HG03460 (cell line): ENCODE measurements around the gene SDF2L1.

ENCODE experiments used
- ATAC-seq: cut with Tn5 transposase; IDR thresholded peaks from one replicate; pipeline ENCODE4 v1.9.1; 2021; ENCODE audit not compliant: unreplicated experiment

The SDF2L1 gene

DNA sequence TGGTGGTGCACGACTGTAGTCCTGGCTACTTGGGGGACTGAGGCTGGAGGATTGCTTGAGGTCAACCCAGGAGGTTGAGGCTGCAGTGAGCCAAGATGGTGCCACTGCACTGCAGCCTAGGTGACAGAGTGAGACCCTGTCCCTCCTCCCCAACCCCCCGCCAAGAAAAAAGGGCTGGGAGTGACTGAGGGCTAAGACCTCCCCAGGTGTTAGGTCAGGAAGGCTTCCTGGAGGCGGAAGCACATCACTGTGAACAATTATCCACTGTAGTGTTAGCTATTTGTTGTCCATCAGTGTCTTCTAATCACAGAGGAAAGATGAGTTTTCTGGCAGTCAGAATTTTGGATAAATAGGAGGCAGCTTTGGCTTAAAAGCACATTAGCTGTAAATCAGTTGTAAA lies 21.1 kb upstream of the SDF2L1 start:
- no peak for ATAC-seq

DNA sequence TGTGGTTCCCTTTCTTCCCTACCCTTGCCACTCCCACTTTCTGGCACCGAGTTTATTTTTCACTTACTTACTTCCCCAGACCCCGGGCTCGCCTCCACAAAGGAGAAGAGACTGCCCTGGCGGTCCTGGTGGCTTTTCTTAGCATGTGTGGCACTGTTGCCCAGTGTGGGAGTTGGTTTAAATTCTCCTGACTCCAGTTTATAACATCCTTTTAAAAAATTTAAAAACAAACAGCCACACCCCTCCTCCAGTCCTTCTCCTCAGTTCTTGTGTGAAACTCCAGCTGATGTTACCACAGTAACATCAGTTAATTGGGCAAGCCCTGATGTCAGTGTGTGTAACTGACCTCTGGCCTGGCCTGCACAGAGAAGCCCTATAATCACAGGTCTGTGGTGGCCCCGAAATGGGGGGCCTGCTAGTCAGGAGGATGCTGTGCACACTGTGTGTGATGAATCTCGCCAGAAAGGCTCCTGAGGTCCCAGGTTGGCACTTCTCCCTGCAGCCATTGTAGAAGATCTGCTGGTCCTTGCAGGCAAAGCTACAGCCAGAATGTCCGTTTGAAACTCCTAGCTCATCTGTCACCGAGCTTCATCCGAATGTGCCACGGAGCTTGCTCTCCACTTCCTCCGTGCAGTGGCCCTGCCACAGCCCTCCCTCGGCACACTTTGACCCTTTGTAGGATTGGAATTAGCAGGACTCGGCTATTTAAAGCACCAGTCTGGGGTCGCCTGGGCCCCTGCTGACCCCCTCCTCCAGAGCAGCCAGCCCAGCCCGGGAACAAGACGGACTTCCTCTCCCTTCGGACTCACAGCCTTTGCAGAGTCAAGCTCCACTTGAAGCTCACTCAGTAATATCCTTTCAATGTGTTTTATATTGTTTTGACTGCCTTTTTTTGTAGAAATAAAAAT lies 19.8 kb upstream of the SDF2L1 start:
- no peak for ATAC-seq

DNA sequence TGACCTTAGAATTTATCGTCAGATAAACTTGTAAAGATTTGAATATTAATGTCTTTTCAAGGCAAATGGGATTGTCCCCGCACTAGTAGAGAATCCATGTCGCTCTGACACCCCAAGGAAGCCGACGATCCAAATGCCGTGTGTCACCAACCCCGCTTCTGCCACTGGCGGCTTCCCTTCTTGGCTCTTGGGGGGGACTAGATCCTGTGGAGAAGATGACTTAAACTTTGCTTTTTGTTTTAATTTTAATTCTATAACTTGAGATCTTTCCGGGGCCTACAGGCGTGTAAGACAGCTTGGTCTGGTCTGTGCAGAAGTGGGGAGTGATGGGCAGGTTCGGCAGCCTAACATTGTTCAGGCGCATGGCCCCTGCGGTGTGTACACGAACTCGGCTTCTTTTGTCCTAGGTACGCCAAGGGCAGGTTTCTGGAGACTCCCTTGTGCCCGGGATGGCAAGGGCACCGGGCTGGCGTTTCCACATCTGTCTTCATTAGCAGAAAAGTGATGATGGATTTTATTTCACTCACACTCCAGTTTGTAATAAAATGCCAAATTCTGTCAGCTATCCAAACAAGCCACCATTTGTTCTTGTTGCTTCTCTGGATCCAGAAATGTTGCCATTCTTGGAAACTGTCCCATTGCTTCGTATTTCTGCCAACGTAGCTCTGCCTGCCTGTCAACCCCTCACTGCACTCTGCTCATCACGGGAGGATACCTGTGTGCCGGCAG lies 19.0 kb upstream of the SDF2L1 start:
- ATAC-seq = no peak

DNA sequence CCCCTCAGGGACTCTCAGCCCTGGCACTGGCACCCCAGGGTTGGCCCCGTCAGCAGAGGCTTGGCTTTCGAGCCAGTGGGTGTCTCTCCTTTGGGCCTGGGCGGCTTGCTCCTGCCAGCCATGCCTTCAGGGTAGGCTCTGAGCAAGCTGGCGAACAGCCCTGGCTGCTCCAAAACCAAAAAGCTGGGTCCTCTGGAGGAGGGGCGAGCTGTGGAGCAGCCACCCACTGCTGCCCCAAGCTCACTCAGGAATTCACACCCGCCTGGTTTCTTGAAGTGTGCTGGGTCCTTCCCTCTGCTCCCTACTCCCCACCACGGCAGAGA lies 18.5 kb upstream of the SDF2L1 start:
- no peak for ATAC-seq

DNA sequence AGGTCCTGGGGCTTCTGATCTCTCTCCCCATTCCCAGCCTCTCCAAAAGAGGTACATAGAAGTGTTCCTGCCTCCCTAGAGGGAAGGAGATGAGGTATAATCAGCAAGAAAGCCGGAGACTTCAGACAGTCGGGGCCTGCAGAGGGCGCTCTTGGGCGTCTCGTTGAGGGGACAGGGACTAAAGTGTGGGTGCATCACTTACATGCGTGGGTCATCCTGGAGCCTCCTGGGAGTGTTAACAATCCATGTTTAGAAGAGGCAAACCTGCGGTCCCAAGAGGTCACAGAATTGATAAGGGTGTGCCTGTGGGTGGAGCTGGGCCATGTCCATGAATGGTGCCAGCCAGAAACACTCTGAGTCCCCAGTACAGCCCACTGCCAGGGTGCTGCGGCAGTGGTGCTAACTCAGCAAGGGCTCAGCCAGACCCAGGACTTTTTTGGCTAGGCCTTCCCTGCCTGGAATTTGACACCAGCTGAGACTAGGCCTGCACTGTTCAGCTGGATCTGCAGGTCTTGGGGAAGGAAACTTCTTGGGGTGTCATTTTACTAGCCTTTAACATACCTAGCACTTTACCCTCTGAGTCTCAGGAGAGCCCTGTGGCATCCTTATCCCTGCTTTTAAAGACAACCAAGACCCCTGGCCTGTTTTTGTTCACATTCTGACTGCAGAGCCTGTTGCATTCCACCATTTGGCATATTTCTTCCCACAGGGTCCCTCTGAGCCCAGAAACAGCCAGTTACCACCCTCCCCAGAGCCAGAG lies 17.8 kb upstream of the SDF2L1 start:
- ATAC-seq = no peak

DNA sequence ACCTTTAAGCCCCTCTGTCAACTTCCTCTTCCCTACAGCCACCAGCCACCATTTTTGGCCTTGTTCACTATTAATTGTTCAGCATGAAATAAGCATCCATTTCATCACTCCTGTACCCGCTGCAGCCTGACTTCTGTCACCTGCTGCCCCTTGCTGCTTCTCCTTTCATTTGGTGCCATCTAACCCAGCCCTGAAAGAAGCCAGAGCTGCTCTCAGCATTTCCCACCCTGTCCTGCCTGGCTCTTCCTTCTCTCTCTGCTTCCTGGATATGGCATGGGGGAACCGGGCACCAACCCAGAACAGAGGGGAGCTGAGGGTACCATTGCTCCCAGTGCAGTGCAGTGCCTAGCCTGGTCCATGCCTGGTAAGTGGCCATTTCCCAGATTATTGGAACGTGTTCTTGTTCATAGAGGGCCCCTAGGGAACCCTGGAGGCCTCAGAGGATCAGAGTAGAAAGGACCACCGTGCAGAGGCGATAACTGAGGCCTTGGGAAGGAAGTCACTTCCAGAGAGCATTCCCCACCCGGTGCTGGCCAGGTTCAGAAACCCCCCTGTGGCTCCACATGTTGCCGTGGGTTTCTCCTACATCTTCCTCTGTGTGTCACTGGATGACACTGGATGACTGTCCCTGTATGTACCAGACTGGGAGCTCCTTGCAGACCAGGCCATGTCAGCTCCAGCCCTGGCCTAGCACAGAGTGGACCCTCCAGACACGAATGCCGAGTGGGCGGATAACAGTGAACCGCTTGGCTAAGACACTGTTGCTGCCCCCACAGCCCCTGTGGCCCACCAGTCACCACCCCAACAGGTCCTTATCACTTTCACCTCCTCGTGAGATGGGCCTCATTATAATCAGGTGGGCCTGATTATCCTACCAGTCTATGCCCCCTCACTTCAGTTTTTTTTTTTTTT lies 17.0 kb upstream of the SDF2L1 start:
- no peak for ATAC-seq

DNA sequence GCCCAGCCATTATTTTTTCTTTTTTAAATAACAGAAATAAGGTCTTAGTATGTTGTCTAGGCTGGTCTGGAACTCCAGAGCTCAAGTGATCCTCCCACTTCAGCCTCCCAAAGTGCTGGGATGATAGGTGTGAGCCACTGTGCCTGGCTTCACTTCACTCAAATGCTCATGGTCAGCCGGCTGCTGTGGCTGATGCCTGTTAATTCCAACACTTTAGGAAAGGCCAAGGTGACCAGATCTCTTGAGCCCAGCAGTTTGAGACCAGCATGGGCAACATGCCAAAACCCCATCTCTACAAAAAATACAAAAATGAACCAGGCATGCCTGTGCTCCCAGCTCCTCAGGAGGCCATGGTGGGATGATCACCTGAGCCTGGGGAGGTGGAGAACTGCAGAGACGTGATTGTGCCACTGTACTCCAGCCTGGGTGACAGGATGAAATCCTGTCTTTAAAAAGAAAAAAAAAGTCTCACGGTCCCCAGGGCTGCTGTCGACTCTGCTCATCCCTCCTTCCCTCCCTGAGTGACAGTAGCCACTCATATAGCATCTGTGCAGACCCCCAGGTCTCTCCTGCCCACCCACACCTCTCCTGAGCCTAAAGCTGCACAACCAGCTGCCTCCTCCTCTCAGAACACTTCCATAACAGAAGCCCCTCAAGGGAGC lies 15.9 kb upstream of the SDF2L1 start:
- no peak for ATAC-seq

DNA sequence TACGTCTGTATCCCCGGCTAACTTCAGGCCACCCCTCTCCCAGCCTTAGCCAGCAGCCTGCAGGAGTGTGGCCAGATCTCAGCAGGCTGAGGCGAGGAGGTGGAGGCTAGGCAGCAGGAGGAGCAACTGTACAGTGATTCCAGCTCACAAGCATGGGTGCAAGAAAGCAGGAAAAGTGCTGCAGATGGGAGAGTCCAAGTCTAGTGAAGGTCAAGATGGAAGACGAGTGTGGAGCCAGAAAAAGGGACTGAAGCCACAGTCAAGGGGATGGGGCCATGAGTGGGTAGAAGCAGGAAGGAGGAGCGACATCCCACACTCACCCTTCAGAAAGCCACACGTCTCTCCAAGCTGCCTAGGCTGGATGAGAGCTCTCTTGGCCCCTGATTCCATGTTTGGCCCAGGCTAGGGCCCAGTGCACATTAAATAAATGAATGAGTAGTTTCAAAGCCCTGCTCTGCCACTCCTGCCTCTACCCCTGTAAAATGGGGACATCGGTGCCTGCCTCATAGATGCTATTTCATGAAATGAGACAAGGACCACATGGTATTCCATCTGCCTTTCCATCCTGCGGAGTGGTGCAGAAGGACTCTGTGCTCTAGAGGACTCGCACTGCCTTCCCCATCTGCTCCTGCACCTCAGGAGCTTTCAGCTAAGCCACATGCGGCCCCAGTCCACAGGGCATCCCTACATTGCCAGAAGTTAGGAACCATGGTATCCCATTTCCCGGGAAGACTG lies 15.2 kb upstream of the SDF2L1 start:
- ATAC-seq = no peak

DNA sequence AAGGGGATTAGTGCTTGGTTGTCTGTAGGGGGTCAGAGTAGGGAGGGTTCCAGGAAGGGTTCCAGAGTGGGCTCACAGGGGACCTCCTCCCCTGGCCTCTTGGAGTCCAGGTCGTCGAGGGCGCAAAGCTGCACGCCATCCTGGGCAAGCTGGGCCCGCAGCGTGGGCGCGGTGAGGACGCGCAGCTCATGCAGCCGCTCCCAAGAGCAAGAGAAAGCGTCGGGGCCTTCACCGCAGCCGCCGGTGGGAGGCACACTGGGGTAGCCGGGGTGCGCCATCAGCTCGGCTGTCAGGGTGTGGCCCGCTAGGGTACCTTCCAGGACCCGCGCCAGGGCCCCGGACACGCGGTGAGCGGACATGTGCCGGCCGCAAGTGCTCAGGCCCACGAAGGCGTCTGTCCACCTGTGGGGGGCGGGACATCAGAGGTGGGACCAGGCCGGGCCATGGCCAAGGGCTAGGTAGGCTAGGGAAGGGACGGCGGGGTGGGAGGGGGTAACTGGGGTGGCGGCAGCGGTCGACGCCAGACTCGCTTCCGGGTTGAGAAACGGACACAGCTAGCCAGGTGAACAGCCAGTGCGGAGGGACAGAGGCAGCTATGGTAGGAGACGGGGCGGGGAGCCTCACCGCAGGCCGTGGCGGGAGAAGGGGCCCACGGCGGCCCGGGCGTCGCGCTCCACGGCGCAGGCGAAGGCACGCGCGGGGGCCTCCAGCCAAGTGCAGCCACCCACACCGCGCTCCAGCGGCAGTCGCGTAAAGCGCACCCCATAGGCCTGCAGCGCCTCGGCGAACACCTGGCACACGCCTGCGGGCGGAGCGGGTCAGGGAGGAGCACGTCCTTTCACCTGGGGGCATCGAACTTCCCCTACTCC lies 13.5 kb upstream of the SDF2L1 start:
- ATAC-seq = no peak

DNA sequence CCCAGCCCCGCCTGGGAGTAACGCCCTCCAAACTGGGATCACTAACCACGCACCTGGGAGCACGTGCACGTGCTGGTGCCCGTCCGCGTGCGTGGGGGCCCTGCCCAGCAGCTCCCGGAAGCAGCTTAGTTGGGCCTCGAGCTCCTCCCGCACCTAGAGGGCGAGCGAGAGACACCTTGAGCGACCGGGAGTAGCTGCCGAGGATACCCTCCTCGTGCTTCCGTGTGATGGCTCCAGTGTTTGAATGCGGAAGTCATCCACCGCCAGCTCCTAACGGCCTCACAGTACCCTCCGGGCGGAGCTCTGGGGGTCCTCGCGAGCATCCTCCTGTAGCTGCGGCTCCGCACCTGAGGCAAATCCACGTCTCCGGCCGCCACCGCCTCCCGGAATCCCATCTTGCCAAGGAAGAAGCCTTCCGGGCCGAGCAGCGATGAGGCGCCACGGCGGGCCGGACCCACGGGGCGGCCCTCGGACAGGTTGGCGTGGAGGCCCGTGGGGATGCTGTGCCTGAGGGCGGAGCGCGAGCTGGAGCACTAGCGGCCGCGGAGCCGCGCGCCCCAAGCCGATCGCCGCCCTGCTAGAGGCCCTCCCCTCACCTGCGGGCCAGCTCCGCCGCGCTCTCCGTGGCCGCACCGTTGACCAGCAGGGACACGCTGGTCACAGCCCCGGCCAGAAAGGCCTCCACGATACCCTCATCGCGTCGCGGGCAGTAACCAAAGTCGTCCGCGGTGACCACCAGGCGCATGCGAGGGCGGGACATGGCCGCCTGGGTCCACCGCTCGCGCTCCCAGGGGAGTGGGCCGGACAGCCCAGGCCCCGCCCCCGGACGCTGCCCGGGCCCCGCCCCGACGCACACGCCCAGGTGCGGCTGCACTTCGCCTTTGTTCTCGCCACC lies 12.6 kb upstream of the SDF2L1 start, which contains the start of gene YDJC:
Gene YDJC, minus strand, starts transcription at position 768 of the 895 bp plus-strand sequence. Its CDS starts 8 bp downstream, at position 760.
- peak; percentile 78 for ATAC-seq

DNA sequence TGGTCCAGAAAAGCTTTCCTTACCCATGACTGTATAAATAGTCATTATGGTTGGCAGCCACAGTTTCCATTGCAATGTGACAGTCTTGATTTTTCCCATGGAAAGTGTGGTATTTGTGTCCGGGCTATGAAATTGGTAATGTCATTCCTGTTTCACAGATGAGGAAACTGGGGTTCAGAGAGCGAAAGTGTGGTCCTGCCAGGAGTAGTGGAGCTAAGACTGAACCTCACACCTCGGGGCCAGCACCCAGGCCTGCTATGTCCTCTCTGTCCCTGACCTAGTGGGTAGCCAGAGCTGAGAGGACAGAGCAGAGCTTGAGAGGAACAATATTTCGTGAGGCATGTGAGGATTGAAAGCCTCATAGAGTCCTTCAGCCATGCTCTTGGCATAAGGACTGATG lies 11.1 kb upstream of the SDF2L1 start:
- ATAC-seq = no peak

DNA sequence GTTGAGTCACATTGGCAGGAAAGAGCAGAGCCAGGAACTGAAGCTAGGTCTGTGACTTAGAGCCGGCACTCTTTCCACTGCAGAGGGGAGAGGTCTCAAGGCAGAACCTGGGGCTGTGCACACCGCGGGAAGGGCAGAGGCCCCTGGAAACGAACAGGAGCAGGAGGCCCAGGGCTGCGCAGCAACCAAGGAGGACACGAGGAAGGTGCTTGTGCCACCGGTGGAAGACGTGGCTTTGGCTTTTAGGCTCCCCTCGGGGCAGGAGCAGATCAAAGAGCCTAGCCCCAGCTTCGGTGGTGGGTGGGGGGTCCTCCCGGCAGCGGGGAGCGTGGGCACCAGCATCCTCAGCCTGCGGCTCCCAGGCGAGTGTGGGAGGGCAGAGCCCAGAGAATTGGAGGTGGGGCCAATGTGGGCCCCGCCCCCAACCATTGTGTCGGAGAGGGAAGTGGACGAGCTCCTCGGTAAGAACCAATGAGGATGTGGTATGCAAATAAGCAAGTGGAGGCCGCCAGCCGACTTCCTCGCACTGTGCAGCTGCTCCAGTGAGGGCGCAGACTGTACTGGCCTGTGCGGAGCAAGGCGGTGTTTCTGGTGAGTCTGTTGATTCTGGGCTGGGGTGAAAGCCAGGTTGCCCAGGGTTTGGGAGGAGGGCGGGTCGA lies 9.7 kb upstream of the SDF2L1 start, which contains the start of gene CCDC116:
Gene CCDC116, plus strand, starts transcription at position 524 of the 659 bp plus-strand sequence. CDS start 422 bp downstream, outside the sequence.
- no peak for ATAC-seq

DNA sequence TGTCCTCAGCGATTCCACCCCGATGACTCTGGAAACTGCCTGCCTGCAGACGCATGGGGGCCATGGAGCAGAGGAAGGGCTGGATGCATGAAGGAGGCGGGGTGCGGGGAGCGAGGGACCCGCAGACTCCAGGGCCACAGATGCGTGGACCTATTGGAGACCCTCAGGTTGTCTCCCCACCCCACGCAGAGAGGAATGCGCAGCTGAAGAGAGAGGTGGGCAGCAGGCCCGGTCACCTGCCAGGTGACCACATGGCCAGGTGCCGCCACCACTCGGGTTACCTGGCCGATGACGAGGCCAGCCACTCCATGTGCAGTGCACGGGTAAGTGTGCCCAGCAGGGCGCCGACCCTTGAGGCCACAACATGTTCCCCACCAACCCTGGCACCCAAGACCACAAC lies 9.2 kb upstream of the SDF2L1 start:
- ATAC-seq = no peak

DNA sequence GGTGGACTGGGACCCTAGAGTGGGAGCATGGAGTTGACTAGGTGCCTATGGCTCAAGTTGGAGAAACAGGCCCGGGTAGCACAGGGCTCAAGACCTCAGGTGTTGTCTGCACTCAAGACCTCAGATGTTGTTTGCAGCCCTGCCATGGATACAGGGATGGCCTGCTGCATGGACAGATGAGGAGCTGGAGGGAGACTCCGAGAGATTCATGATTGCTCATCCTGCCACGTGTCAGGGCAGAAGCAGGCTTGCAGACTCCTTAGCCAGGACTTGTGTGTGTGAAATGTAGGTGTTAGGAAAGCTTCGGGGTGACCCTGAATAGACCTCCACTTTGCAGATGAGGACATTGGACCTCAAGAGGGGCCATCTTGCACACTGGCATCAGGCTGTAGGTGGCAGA lies 8.6 kb upstream of the SDF2L1 start:
- no peak for ATAC-seq

DNA sequence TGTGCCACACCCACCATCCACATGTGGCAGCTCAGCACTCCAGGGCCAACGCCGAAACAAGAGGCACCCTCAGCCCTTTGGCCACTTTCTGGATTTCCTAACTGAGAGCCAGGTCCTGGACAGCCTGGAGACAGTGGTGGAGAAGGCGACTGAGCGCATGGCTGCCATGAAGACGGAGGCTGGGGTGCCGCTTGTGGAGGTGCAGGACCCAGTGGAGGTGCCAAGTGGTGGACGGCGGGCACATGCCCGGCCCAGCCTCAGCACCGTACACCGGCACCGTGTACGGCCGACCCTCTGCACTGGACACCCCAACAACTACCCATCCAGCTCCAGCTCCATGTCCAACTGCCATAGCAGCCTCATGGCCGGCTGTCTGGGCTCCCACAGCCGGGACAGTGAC lies 8.0 kb upstream of the SDF2L1 start:
- ATAC-seq = no peak

DNA sequence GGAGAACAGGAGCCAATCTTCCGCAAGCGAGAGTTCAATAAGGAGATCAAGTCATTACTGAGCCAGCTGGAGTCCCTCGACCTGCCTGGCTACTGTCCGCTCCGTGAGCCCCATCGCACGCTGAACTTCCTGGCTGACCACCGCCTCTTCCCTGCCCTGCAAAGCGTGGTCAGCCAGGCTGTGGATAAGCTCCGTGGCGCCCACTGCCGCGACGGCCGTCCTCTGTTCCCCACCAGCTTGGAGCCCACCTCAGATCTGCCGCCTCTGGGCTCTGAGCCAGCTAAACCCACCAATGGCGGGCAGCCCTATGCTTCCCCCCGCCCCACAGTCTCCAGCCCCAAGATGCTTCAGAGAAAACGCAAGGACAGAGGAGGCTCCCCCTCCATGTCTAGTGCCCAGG lies 7.3 kb upstream of the SDF2L1 start:
- ATAC-seq = no peak
